ENCODE data around the gene SMAD3.

DNA sequence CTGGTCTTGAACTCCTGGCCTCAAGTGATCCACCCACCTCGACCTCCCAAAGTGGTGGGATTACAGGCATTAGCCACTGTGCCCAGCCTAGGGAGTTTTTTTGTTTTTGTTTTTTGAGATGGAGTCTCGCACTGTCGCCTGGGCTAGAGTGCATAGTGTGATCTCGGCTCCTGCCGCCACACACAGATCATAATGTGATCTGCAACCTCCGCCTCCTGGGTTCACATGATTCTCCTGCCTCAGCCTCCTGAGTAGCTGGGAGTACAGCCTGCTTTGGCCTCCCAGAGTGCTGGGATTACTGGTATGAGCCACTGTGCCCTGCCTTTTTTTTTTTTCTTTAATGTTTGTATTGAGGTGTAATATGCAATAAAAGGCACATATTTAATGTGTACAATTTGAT is 78.2 kb downstream of the SMAD3 start:
- TF ChIP-seq, protein P1, sequence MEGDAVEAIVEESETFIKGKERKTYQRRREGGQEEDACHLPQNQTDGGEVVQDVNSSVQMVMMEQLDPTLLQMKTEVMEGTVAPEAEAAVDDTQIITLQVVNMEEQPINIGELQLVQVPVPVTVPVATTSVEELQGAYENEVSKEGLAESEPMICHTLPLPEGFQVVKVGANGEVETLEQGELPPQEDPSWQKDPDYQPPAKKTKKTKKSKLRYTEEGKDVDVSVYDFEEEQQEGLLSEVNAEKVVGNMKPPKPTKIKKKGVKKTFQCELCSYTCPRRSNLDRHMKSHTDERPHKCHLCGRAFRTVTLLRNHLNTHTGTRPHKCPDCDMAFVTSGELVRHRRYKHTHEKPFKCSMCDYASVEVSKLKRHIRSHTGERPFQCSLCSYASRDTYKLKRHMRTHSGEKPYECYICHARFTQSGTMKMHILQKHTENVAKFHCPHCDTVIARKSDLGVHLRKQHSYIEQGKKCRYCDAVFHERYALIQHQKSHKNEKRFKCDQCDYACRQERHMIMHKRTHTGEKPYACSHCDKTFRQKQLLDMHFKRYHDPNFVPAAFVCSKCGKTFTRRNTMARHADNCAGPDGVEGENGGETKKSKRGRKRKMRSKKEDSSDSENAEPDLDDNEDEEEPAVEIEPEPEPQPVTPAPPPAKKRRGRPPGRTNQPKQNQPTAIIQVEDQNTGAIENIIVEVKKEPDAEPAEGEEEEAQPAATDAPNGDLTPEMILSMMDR (conservative IDR thresholded peaks at IDR 0.05 in 1 of 2, IDR thresholded peaks at IDR 0.05 in 1 of 2; ENCODE audit: extremely low read depth in 1 of 2, insufficient read depth in 1 of 2, low read depth in 1 of 2, low read length in 2 of 2): no peak
- TF ChIP-seq EZH2 (IDR thresholded peaks at IDR 0.05; ENCODE audit: borderline replicate concordance, low read length): no peak
